ENCODE results near the gene PRKAG2.

Gene PRKAG2

DNA sequence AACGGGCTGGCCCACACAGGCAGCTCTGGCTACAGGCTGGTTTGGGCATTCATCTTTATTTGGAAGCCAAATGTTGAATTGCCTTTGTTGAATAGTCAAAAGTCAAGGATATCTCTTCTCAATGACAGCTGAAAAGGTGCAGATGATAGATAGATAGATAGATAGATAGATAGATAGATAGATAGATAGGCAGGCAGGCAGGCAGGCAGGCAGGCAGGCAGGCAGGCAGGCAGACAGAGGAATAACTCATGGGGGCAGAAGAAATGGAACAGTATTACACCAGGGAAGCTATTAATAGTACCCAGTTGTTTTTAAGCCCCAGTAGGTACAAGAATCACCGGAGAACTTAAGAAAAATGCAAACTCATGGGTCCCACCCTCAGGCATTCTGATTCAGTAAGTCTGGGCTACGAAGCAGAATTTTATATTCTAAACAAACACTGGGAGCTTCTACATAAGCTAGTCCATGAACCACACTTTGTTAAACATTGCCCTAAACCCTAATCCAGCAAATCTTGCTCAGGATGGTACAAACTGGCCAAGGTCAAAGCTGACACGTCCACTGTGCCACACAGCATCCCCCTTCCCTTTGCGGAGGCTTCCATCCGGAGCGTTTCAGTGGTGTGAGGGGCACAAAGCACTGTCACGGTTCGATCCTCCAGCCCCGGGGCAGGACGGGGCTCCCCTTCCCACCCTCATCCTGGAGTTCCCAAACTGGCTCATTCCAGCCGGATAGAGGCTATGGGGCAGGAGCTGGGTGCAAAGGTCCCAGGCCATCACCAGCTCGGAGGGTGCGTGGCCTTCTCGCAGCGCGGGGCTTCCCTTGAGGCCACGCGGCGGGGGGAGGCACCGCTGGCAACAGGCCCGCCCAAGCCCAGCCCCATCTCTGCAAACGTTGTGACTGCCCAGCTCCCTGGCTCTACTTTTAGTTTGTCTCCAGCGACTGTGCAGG is 6.7 kb downstream of the PRKAG2 start:
- H3K36me3 Mint-ChIP-seq, result no peaks in the 10 kb centered on the region
- no peak overlapping the region for H3K4me3 Mint-ChIP-seq
- H3K9me3 Mint-ChIP-seq, result no peaks in the 10 kb centered on the region
- H3K27me3 Mint-ChIP-seq, result no peaks in the 10 kb centered on the region
- ATAC-seq (replicated peaks) (no peak), DNase-seq (no peak)
- H3K4me1 Mint-ChIP-seq, result peaks cover 29 to 34% of the 10 kb centered on the region in 2 donors
- H3K27ac Mint-ChIP-seq, result no peak overlapping the region

DNA sequence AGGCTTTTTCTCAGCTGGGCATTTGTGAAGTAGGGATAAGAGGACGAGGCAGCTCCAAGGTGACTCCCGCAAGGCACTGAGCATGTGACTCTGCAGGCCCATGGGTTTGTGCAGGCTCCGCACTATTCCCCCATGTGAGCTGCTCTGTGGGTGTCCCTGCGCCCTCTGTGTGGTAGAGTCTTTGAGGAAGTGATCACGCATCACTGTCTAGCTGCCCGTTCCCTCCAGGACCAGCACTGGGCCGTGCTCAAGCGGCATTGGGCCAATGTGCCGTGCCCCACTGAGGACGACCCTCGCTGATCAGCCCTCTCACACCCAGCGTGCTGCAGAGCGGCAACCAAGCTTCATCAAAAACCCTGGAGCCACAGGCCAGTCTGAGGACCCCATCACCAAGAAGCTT is 7.5 kb downstream of the PRKAG2 start:
- no peak overlapping the region for H3K4me3 Mint-ChIP-seq
- peaks cover 32 to 37% of the 10 kb centered on the region in 2 donors for H3K4me1 Mint-ChIP-seq
- no peaks in the 10 kb centered on the region for H3K27me3 Mint-ChIP-seq
- no peak overlapping the region for H3K27ac Mint-ChIP-seq
- ATAC-seq (replicated peaks), result no peak
- H3K9me3 Mint-ChIP-seq, result no peaks in the 10 kb centered on the region
- DNase-seq, result no peak
- no peaks in the 10 kb centered on the region for H3K36me3 Mint-ChIP-seq

DNA sequence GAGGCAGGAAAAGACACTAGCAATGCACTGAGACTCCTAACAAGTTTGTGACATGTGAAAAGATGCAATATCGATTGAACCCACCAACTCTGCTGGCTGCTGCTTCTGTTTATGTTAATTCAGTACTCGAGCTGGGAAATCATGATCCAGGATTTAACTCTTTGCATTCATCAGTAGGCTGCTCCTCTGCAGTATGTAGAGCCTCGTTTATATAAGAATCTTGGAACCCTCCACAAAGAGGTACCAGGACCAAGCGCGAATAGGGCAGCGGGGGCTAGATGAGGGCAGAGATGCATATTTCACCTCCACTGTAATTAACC is 7.8 kb downstream of the PRKAG2 start:
- peaks cover 36 to 41% of the 10 kb centered on the region in 2 donors for H3K4me1 Mint-ChIP-seq
- H3K4me3 Mint-ChIP-seq, result no peak overlapping the region
- H3K27ac Mint-ChIP-seq, result no peak overlapping the region
- no peak for ATAC-seq (replicated peaks)
- H3K36me3 Mint-ChIP-seq, result no peaks in the 10 kb centered on the region
- no peaks in the 10 kb centered on the region for H3K27me3 Mint-ChIP-seq
- H3K9me3 Mint-ChIP-seq, result no peaks in the 10 kb centered on the region
- DNase-seq, result no peak

DNA sequence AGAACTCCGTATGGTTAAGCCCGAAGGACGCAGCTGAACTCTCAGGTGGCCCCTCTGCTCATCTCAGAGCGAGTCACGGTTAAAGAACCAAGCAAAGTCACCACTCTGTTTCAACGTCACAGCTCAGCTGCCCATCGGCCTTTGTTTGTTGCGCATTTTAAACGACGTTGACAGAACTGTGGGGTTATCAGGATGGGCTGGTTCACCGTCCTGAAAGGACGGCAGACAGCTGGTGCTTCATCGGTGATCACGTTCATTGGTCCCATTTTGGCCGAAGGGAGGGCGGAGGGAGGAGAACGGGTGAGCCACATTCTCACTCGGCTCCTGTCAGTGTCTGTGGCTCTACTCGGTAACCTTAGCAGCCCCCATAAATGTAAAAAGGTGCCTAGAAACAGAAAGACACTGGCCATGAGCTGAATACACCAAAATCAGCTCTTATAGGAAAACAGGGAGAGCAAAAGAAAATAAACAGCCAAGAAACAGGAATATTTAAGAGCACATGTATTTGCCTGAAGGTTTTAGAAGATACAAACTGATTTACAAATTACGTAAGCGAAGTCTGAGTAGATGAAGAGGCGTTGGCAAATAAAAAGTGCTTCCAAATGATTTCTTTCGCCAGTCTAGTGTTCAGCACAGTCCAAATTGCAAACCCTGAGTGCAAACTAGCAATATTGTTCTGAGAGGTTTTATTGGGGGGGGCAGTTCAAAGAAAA is 8.4 kb downstream of the PRKAG2 start:
- Mint-ChIP-seq H3K27ac (peak overlapping the region; percentile 17), H3K27me3 (no peaks in the 10 kb centered on the region), H3K4me3 (no peak overlapping the region), H3K4me1 (peaks cover 39 to 46% of the 10 kb centered on the region in 2 donors), H3K9me3 (no peaks in the 10 kb centered on the region), H3K36me3 (no peaks in the 10 kb centered on the region)
- DNase-seq (no peak), ATAC-seq (replicated peaks) (no peak)

DNA sequence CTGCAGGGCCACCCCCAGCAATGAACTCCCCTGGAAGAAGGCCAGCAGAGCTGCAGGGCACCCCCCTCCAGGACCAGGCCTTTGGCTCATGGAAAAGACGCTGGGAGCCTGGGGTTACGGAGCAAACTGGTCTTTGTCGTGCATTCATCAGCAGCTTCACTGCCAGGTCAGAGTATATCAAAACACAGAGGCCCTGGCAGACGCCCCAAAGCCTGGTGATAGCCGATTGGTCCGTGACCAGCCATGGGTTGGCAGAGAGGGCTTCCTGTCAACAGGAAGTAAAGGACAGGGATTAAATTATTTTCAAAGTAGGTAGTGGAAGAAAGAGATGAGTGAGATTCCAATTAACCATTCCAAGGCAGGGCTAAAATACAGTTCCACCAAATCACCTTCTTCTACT is 9.0 kb downstream of the PRKAG2 start:
- H3K9me3 Mint-ChIP-seq, result no peaks in the 10 kb centered on the region
- H3K4me1 Mint-ChIP-seq, result peaks cover 43 to 49% of the 10 kb centered on the region in 2 donors
- H3K36me3 Mint-ChIP-seq, result no peaks in the 10 kb centered on the region
- ATAC-seq (replicated peaks) (no peak), DNase-seq (no peak)
- no peak overlapping the region for H3K27ac Mint-ChIP-seq
- no peaks in the 10 kb centered on the region for H3K27me3 Mint-ChIP-seq
- no peak overlapping the region for H3K4me3 Mint-ChIP-seq

DNA sequence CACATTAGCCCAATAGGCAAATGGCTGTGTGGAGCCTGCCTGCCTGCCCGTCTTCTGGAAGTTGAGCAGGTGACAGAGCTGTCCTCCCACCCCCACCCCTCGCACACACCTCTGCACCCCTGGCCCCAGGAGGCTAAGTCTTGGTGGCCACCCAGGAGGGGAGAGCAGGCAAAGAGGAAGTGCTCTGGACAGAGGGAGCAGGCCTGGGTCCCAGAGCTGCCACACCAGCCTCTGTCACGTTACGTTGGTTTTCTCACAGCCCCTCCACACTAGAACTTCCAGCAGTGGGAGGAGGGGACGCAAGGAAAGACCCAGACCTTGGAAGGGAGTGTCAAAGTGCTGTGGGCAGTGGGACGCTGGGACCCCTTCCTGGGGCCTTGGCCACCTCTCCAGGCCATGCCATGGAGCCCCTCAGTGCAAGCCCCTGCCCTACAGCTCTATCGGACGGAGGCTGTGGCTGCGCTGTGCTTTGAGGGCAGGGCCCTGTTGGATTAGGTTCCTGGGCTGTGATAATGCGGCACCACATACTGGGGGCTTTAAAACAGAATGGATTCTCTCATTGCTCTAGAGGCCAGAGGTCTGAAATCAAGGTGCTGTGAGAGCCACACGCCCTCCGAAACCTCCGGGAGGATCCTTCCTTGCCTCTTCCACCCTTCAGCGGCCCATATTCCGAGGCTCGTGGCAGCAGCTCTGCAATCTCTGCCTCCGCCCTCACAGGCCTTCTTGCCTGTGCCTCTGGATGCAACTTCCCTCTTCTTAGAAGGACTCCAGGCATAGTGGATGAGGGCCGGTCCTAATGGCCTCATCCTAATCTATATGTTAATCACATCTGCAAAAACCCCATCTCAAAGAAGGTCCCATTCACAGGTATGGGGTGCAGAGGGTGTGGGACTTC is 9.9 kb downstream of the PRKAG2 start:
- Mint-ChIP-seq H3K4me1 (peaks cover 43 to 49% of the 10 kb centered on the region in 2 donors), H3K27ac (no peak overlapping the region), H3K4me3 (no peak overlapping the region), H3K9me3 (no peaks in the 10 kb centered on the region), H3K27me3 (no peaks in the 10 kb centered on the region), H3K36me3 (no peaks in the 10 kb centered on the region)
- DNase-seq (no peak), ATAC-seq (replicated peaks) (no peak)

DNA sequence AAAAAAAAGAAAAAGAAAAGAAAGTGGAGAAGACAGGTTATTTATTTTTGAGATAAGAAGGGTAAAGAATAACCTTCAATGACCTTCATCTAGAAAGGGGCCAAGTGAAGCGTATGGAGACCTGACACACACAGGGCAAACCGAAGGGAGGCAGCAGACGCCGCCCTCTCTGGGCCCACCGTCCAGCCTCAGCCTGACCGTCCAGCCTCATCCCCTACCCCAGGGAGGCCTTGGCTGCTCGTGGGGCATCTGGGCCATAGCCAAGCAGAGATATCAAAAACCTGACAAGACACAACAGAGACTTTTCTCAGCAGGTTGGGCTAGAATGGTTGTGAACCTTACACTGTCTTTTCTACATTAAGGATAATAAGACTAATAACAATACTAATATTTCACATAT is 10.9 kb downstream of the PRKAG2 start:
- peaks cover 38 to 45% of the 10 kb centered on the region in 2 donors for H3K4me1 Mint-ChIP-seq
- DNase-seq (no peak), ATAC-seq (replicated peaks) (no peak)
- H3K27me3 Mint-ChIP-seq, result no peaks in the 10 kb centered on the region
- H3K27ac Mint-ChIP-seq, result no peak overlapping the region
- H3K9me3 Mint-ChIP-seq, result no peaks in the 10 kb centered on the region
- no peaks in the 10 kb centered on the region for H3K36me3 Mint-ChIP-seq
- no peak overlapping the region for H3K4me3 Mint-ChIP-seq

DNA sequence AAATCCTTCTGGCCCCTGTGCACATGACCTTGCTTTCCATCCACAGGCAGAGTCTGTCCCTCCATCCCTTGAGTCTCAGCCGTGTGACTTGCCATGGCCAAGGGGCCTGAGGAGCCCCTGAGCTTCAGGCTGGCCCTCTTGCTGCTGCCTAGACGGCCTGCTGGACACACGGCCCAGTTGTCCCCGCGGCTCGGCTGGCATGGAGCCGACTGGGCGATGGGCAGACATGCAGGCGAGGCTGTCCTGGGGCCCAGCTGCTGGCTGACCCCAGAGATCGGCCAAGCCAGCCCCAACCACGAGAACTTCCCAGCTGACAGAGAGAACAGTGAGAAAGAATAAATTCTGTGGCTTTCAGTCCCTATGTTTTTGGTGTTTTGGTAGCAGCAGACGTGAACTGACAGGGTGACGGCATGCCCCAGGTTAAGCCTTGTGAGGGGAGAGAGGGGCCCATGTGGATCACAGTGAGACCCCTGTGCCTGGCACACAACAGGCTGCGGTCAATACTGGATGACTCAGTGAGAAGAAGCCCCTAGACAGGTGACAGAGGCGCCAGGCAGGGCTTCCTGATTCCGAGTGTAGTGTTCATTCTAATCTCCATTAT is 11.7 kb downstream of the PRKAG2 start:
- Mint-ChIP-seq H3K9me3 (no peaks in the 10 kb centered on the region), H3K4me1 (peaks cover 35 to 41% of the 10 kb centered on the region in 2 donors), H3K36me3 (no peaks in the 10 kb centered on the region), H3K4me3 (no peak overlapping the region), H3K27ac (no peak overlapping the region), H3K27me3 (no peaks in the 10 kb centered on the region)
- ATAC-seq (replicated peaks), result no peak
- DNase-seq, result no peak

DNA sequence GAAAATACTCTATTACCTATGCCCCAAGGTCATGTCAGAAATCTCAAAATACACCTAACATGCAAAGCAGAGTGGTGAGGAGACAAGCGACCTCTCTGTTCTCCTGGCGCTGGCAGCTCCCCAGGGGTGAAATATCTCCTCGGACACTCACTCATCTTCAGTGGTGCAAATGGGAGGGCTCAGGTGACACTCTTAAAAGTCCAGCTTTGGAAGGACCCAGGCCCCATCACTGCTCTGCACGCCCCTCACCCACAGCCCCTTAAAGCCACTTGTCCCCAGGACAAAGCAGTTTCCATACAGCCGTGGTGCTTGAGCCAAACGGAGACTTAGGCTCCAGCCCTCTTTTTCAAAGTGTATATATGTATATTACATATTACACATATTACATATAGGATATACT is 12.4 kb downstream of the PRKAG2 start:
- Mint-ChIP-seq H3K9me3 (no peaks in the 10 kb centered on the region), H3K36me3 (no peaks in the 10 kb centered on the region), H3K4me3 (peak overlapping the region in 1 of 2 donors; percentile 4), H3K27ac (peak overlapping the region; percentile 67), H3K4me1 (peaks cover 33 to 35% of the 10 kb centered on the region in 2 donors), H3K27me3 (no peaks in the 10 kb centered on the region)
- ATAC-seq (replicated peaks), result no peak
- no peak for DNase-seq

DNA sequence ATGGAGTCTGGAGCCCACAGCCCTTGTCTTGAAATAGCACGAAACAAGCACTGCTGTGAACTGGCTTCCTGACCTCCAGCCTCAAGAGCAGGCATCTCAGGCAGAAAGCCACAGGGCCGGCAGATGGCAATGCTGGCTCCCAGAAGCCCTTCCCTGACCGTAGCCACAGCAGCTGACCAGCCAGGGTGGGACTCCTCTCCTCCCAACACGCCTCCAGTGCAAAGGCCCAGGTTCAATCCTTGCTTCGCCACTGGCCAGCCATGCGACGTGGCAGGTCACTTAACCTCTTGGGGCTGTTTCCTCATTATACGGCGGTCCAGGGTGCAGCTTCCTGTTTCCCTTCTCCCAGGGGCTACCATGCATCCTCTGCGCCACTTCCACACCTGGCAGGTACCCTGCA is 12.8 kb downstream of the PRKAG2 start:
- H3K36me3 Mint-ChIP-seq, result peaks cover under 1 to 1% of the 10 kb centered on the region in 2 donors
- peak; percentile 28 to 42 for ATAC-seq (replicated peaks)
- no peaks in the 10 kb centered on the region for H3K27me3 Mint-ChIP-seq
- no peak for DNase-seq
- no peak overlapping the region for H3K27ac Mint-ChIP-seq
- H3K4me3 Mint-ChIP-seq, result no peak overlapping the region
- H3K9me3 Mint-ChIP-seq, result no peaks in the 10 kb centered on the region
- H3K4me1 Mint-ChIP-seq, result peaks cover 28 to 30% of the 10 kb centered on the region in 2 donors

DNA sequence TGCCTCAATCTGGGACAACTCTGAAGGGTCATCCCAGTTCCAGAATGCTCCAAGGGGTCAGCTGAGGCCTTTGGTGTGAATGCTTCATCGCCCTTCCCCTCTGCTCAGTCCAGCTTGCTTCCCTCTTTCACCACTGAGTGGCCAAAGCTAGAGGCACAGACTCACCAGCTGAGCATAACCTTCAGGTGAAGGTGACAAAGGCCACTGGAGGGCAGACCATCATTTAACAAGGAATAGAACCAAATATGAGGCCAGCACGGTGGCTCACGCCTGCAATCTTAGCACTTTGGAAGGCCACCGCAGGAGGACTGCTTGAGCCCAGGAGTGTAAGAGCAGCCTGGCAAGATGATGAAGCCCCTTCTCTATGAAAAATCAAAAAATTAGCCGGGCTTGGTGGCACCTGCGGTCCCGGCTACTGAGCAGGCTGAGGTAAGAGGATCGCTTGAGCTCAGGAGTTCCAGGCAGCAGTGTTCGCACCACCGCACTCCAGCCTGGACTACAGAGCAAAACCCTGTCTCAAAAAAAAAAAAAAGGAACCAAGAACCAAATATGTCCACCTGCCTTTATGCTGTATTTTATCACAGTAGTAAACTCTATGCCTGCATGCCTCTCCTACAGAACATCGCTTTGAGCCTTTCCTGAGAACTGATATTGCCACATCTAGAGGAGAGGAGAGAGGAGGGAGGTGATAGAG is 13.4 kb downstream of the PRKAG2 start:
- Mint-ChIP-seq H3K4me1 (peaks cover 24 to 26% of the 10 kb centered on the region in 2 donors), H3K9me3 (no peaks in the 10 kb centered on the region), H3K4me3 (no peak overlapping the region), H3K27ac (peak overlapping the region; percentile 75), H3K27me3 (no peaks in the 10 kb centered on the region), H3K36me3 (peaks cover 4 to 5% of the 10 kb centered on the region in 2 donors)
- ATAC-seq (replicated peaks) (peak; percentile 82 to 88), DNase-seq (peak; percentile 11)

DNA sequence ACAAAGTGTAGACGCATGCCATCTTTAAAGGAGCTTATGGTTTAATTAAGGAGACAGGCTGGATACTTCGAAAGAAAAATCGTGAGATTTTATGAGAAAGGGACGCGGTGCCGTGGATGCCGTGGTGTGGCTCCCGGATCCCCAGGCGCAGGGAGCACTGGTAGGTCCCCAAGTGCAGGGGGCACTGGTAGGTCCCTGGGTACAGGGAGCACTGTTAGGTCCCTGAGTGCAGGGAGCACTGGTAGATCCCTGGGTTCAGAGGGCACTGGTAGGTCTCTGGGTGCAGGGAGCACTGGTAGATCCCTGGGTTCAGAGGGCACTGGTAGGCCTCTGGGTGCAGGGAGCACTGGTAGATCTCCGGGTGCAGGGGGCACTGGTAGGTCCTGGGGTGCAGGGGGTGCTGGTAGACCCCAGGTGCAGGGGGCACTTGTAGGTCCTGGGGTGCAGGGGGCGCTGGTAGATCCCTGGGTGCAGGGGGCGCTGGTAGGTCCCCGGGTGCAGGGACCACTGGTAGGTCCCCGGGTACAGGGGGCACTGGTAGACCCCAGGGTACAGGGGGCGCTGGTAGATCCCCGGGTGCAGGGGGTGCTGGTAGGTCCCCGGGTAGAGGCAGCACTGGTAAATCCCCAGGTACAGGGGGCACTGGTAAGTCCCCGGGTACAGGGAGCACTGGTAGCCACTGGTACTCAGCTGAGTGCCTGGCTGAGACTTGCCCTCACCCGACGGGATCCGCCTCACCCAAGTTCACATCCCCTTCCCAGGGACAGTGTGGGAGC is 14.1 kb downstream of the PRKAG2 start:
- no peak overlapping the region for H3K4me3 Mint-ChIP-seq
- H3K27me3 Mint-ChIP-seq, result no peaks in the 10 kb centered on the region
- ATAC-seq (replicated peaks) (peak; percentile 5 to 10), DNase-seq (no peak)
- H3K27ac Mint-ChIP-seq, result no peak overlapping the region
- peaks cover 4 to 5% of the 10 kb centered on the region in 2 donors for H3K36me3 Mint-ChIP-seq
- no peaks in the 10 kb centered on the region for H3K9me3 Mint-ChIP-seq
- H3K4me1 Mint-ChIP-seq, result peaks cover 22 to 23% of the 10 kb centered on the region in 2 donors

DNA sequence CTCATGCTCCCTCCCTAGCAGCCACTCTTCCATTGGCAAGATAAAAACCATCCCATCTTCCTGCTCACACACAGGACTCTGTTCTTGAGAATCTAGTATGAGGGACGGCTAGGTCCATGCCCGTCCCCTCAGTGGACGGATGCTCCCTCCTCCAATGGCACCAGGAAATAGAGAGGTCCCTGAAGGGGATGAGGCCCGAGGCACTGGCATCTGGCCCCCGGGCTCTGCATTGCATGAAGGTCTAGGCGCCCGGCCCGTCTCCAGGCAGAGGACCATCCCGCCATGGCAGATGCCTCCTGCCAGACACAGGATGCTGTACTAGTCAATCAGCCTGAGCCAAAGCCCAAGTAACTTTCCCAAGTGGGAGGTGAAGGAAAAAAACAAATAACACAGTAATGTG is 15.0 kb downstream of the PRKAG2 start:
- no peak for DNase-seq
- Mint-ChIP-seq H3K27me3 (no peaks in the 10 kb centered on the region), H3K36me3 (peaks cover 4 to 5% of the 10 kb centered on the region in 2 donors), H3K9me3 (no peaks in the 10 kb centered on the region), H3K4me3 (no peak overlapping the region), H3K4me1 (peaks cover 20 to 23% of the 10 kb centered on the region in 2 donors), H3K27ac (no peak overlapping the region)
- no peak for ATAC-seq (replicated peaks)

All from stimulated activated naive B cell treated with anti-CD40 and anti-IgM and Interleukin-4, amounts not matched to agents 10 μg/mL and 1 μg/mL and 100 μg/mL, for 72 hours (primary cell).